GM10248 (cell line): ENCODE results near the gene ACTR3.

Experiments
- CTCF ChIA-PET: fragments of 300-600 bp; sonication (Branson Sonifier 250); formaldehyde crosslinking; extraction: SDS; loops from one replicate; lab custom pipeline; 2021; ENCODE audit warnings: antibody characterized with exemption; lab: Yijun Ruan, JAX
- POLR2A ChIA-PET: fragments of 350-650 bp; sonication (Branson Sonifier 250); formaldehyde crosslinking; extraction: SDS; loops from one replicate; lab custom pipeline; 2020; ENCODE audit warnings: antibody characterized with exemption; lab: Yijun Ruan, JAX
- DNase-seq: peaks from one replicate; pipeline ENCODE4 v3.0.0; 2012; ENCODE audit errors: extremely low spot score
- TF ChIP-seq, protein P1 (sequence below): IDR thresholded peaks from 2 replicates; pipeline ENCODE4 v1.5.1; 2012; ENCODE audit warnings: mild to moderate bottlenecking, low read depth; ENCODE audit errors: extremely low read depth, missing control alignments, control extremely low read depth

The ACTR3 gene

DNA sequence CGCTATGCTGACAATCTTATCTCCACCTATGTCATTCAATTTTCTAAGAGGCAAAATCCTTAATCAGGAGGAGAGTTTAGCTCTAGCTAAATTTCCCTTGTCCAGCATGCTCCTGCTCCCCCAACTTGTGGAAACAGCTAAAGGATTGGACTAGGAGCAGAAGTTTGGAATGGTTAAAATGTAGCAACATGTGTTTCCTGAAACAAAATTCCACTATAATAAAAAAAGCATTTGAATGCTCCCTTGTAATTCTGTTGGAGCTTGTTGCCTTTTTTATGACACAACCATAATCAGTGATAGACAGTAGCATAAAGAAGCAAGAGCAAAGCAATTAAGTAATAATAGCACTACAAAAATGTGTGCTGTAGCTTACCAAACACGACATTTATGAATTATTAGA lies 6.9 kb downstream of the ACTR3 start:
- CTCF ChIA-PET: interaction anchor here (1.1 to 1.5 kb wide), 2 partner anchors 11 to 69 kb away, joined by 3 to 6 read pairs; no protein-coding TSS in a partner anchor
- POLR2A ChIA-PET: interaction anchor here (0.6 kb wide), 1 partner anchor 53 kb away, joined by 4 read pairs; no protein-coding TSS in a partner anchor

DNA sequence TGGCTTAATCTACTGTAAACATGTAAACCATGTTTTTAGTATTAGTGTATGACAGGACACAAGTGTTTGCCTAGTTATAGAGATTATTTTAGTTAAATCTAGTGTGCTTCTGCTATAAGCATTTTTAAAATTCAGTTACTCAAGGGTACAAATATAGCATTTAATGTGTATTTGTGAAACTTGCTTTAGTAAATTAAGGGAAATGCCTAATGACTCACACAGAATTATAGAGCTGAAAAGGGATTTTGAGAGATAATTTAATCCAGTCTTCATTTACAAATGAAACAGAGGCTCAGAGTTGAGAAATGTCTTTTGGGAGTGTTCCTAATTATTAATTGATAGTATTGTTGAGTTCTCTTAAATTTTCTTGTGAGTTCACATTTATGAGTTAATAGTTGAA lies 8.2 kb downstream of the ACTR3 start:
- no peak for DNase-seq
- ChIA-PET POLR2A (no interaction called here), CTCF (interaction anchor here (1.4 to 1.9 kb wide), 3 partner anchors 9 to 68 kb away, joined by 4 to 6 read pairs (median 6); no protein-coding TSS in a partner anchor)
- TF ChIP-seq, protein P1, sequence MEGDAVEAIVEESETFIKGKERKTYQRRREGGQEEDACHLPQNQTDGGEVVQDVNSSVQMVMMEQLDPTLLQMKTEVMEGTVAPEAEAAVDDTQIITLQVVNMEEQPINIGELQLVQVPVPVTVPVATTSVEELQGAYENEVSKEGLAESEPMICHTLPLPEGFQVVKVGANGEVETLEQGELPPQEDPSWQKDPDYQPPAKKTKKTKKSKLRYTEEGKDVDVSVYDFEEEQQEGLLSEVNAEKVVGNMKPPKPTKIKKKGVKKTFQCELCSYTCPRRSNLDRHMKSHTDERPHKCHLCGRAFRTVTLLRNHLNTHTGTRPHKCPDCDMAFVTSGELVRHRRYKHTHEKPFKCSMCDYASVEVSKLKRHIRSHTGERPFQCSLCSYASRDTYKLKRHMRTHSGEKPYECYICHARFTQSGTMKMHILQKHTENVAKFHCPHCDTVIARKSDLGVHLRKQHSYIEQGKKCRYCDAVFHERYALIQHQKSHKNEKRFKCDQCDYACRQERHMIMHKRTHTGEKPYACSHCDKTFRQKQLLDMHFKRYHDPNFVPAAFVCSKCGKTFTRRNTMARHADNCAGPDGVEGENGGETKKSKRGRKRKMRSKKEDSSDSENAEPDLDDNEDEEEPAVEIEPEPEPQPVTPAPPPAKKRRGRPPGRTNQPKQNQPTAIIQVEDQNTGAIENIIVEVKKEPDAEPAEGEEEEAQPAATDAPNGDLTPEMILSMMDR: no peak

More for the DNA sequence above, 6.9 kb downstream of the ACTR3 start:
- TF ChIP-seq, protein P1: no peak
- no peak for DNase-seq

DNA sequence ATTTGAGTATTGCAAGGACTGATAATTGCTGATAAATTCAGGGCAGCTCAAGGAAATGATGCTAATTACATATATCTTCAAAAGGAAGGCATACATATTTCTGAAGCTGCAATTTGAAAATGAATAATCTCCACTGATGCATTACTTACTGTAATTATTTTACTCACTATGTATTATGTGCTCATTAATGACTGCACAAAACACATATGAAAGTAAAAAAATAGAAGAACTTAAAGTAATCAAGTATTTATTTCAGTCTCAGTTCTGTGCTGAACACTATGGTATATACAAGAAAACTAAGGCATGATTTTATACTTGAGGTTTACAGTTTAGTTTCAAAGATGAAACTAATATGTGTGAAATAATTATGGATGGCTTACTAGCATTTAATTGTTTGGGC lies 9.3 kb downstream of the ACTR3 start:
- CTCF ChIA-PET: interaction anchor here (1.1 to 1.9 kb wide), 4 partner anchors 8 to 51 kb away, joined by 3 to 6 read pairs (median 4); no protein-coding TSS in a partner anchor

DNA sequence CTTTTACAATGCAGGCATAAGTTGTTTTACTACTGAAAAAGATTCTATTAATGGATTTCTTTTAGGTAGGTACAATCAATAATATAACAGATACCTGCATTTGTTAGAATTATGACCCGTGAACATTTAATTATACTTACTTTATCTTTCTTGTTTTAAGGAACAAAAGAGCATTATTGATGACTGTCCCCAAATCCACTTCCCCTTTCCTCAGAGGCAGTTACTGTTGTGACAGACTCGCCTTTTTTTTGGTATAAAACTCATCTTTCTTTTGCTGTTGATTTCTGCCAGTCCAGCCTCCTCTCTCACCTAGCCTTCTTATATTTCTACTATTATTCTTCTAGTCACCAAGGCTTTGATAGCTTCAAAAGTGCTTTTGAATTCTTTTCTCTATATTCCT lies 12.1 kb downstream of the ACTR3 start:
- POLR2A ChIA-PET: interaction anchor here (0.7 to 1.3 kb wide), 2 partner anchors 8 to 202 kb away, joined by 3 read pairs; no protein-coding TSS in a partner anchor
- CTCF ChIA-PET: interaction anchor here (0.9 to 2.5 kb wide), 4 partner anchors 8 to 22 kb away, joined by 3 to 12 read pairs (median 4); no protein-coding TSS in a partner anchor
- DNase-seq: peak; percentile 31
- TF ChIP-seq, protein P1: no peak

More for the DNA sequence above, 9.3 kb downstream of the ACTR3 start:
- no peak for DNase-seq
- TF ChIP-seq, protein P1: no peak
- POLR2A ChIA-PET: no interaction called here

DNA sequence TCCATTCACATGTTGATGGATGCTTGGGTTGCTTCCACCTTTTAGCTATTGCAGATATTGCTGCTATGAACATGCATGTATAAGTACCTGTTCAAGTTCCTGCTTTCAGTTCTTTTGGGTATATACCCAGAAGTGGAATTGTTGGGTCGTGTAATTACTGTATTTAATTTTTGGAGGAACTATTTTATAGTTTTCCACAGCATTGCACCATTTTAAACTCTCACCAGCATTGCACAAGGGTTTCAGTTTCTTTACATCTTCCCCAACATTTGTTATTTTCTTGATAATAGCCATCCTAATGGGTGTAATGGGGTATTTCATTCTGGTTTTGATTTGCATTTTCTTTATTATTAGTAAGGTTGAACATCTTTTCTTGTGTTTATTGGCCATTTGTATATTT lies 16.0 kb downstream of the ACTR3 start:
- POLR2A ChIA-PET: no interaction called here

DNA sequence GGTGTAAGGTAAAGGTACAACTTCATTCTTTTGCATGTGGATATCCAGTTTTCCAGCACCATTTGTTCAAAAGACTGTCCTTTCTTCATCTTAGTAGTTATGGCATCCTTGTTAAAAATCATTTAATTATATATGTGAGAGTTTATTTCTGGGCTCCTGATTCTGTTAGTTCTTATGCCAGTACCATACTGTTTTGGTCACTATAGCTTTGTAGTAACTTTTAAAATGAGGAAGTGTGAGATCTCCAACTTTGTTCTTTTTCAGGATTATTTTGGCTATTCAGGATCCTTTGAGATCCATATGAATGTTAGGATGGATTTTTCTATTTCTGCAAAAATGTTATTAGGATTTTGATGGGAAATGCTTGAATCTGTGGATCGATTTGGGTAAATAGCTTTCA lies 16.8 kb downstream of the ACTR3 start:
- TF ChIP-seq, protein P1: no peak
- no peak for DNase-seq
- ChIA-PET POLR2A (no interaction called here), CTCF (interaction anchor here (0.9 to 2.5 kb wide), 6 partner anchors 8 to 23 kb away, joined by 3 to 10 read pairs (median 4); partner anchors contain the start of gene ACTR3)

More for the DNA sequence above, 16.0 kb downstream of the ACTR3 start:
- CTCF ChIA-PET: interaction anchor here (2.5 kb wide), 1 partner anchor 12 kb away, joined by 10 read pairs; no protein-coding TSS in a partner anchor
- TF ChIP-seq, protein P1: no peak
- DNase-seq: no peak
